GM23248 (cell line): Measurements from ENCODE around the gene GPHA2.

Experiments
- EZH2 ChIP-seq: fragments of 200-600 bp; sonication (generic); IDR thresholded peaks from 2 replicates; pipeline ENCODE4 v1.6.1; 2018; ENCODE audit warnings: antibody characterized with exemption, mild to moderate bottlenecking; ENCODE audit not compliant: insufficient read depth, poor library complexity, severe bottlenecking
- EZH2phosphoT487 ChIP-seq: fragments of 200-600 bp; sonication (generic); IDR thresholded peaks from 2 replicates; pipeline ENCODE4 v1.6.1; 2018; ENCODE audit warnings: antibody characterized with exemption, moderate library complexity, mild to moderate bottlenecking, low read depth; ENCODE audit not compliant: insufficient read depth

GRCh38 chr11:64896448-64897022 lies 39.2 kb downstream of the GPHA2 start:
- TF ChIP-seq EZH2 = no peak
- TF ChIP-seq EZH2phosphoT487 = no peak
